K562 (cell line): ENCODE results near the gene DNAJB6. TPM values are rescaled to one million over a fixed set of nuclear protein-coding genes. Genes with fewer than 3 reads are reported as not detected.

Experiments
- ARID2 ChIP-seq: fragments of 450-650 bp; IDR thresholded peaks from 2 replicates; pipeline ENCODE4 v1.6.1; 2017; ENCODE audit warnings: antibody characterized with exemption, mild to moderate bottlenecking
- ARNT ChIP-seq, 2 experiments: fragments of 450-650 bp; IDR thresholded peaks; 2 replicates each; pipeline ENCODE4 v1.6.1; 2016; ENCODE audit warnings: mild to moderate bottlenecking in 1 of 2
- ATF6 ChIP-seq: sonication (generic); formaldehyde crosslinking; IDR thresholded peaks from 2 replicates; pipeline ENCODE4 v1.4.0; 2020; ENCODE audit warnings: mild to moderate bottlenecking, missing genetic modification reagents
- CBX3 ChIP-seq, 2 experiments: IDR thresholded peaks; 1 replicate in 1 of 2; 2 replicates in 1 of 2; pipeline ENCODE4 v1.6.1; 2012; ENCODE audit warnings: inconsistent platforms in 2 of 2, low read length in 2 of 2, borderline replicate concordance in 1 of 2, control low read depth in 1 of 2
- CREB3L1 ChIP-seq: fragments of 450-650 bp; IDR thresholded peaks from 2 replicates; pipeline ENCODE4 v1.6.1; 2014; ENCODE audit warnings: low read depth, mild to moderate bottlenecking, moderate library complexity, borderline replicate concordance
- CTCF ChIP-seq, 3 experiments: IDR thresholded peaks in 2 of 3; conservative IDR thresholded peaks in 1 of 3; 2 replicates each; pipeline ENCODE4 v1.5.1; 2011 to 2012; ENCODE audit warnings: low read length in 3 of 3, mild to moderate bottlenecking in 3 of 3, control low read depth in 2 of 3, improper control_type of control experiment in 1 of 3, inconsistent platforms in 1 of 3, low read depth in 1 of 3, mixed read lengths in 1 of 3, moderate library complexity in 1 of 3; ENCODE audit not compliant: insufficient read depth in 2 of 3
- E2F6 ChIP-seq, 2 experiments: IDR thresholded peaks; 2 replicates each; pipeline ENCODE4 v1.6.1; 2011; ENCODE audit warnings: borderline replicate concordance in 1 of 2, control low read depth in 1 of 2, low read depth in 1 of 2, low read length in 1 of 2, mild to moderate bottlenecking in 1 of 2, mixed read lengths in 1 of 2, moderate library complexity in 1 of 2; ENCODE audit not compliant: insufficient read depth in 1 of 2, insufficient read length in 1 of 2, poor library complexity in 1 of 2, severe bottlenecking in 1 of 2; ENCODE audit errors: extremely low read depth in 1 of 2
- FOXP4 ChIP-seq: sonication (generic); formaldehyde crosslinking; IDR thresholded peaks from 2 replicates; pipeline ENCODE4 v1.8.0; 2022; ENCODE audit warnings: mild to moderate bottlenecking, missing genetic modification reagents, borderline replicate concordance
- MEF2D ChIP-seq: conservative IDR thresholded peaks from 2 replicates; pipeline ENCODE4 v1.6.1; 2016; ENCODE audit warnings: low read depth, missing genetic modification characterization, missing compliant biosample characterization
- MYC ChIP-seq, 2 experiments: fragments of 250-450 bp in 1 of 2; sonication (Bioruptor Pico) in 1 of 2; IDR thresholded peaks; 2 replicates each; pipeline versions ENCODE4 v1.5.1 to v1.6.1; 2012 to 2021; ENCODE audit warnings: low read depth in 2 of 2, borderline replicate concordance in 1 of 2, improper control_type of control experiment in 1 of 2, low read length in 1 of 2, mild to moderate bottlenecking in 1 of 2, moderate library complexity in 1 of 2
- MYNN ChIP-seq, 2 experiments: sonication (generic); formaldehyde crosslinking in 1 of 2; IDR thresholded peaks; 2 replicates each; pipeline versions ENCODE4 v1.5.0 to v1.6.1; 2016 to 2020; ENCODE audit warnings: antibody characterized with exemption in 1 of 2, missing genetic modification reagents in 1 of 2
- NFIC ChIP-seq: fragments of 450-650 bp; IDR thresholded peaks from 2 replicates; pipeline ENCODE4 v1.6.1; 2017; ENCODE audit warnings: mild to moderate bottlenecking, inconsistent platforms
- POLR2B ChIP-seq: fragments of 450-650 bp; IDR thresholded peaks from 2 replicates; pipeline ENCODE4 v1.6.1; 2018; ENCODE audit warnings: low read depth; ENCODE audit not compliant: partially characterized antibody
- PTRF ChIP-seq: fragments of 450-650 bp; IDR thresholded peaks from 2 replicates; pipeline ENCODE4 v1.6.1; 2016; ENCODE audit warnings: mild to moderate bottlenecking, missing genetic modification characterization, missing compliant biosample characterization
- TEAD4 ChIP-seq, 2 experiments: sonication (generic) in 1 of 2; formaldehyde crosslinking in 1 of 2; IDR thresholded peaks; 2 replicates each; pipeline versions ENCODE4 v1.6.1 to v1.8.0; 2012 to 2022; ENCODE audit warnings: borderline replicate concordance in 1 of 2, inconsistent platforms in 1 of 2, low read length in 1 of 2, mild to moderate bottlenecking in 1 of 2, missing genetic modification reagents in 1 of 2
- WHSC1 ChIP-seq: IDR thresholded peaks from one replicate; pipeline ENCODE4 v1.6.1; 2012; ENCODE audit warnings: low read length, control low read depth, inconsistent platforms
- polyA plus RNA-seq, 8 experiments: library from polyadenylated mRNA; depleted of rRNA in 4 of 8; stranded (reverse) in 5 of 8; unstranded in 3 of 8; fragments of >200 nt; fragmentation: Nextera tagmentation in 2 of 8; fragmentation: Illumina TruSeq in 1 of 8; extraction: Ambion mirVana in 2 of 8; extraction: Trizol in 1 of 8; gene quantifications; 2 replicates each; pipeline versions ENCODE4 v1.2.1 to v1.2.3, GENCODE V29; 2011 to 2014; ENCODE audit warnings: inconsistent platforms in 1 of 8, missing spikeins in 1 of 8
- total RNA-seq, 7 experiments: library from RNA; depleted of rRNA in 6 of 7; stranded (reverse); fragments of >200 nt in 6 of 7; fragmentation: Illumina TruSeq in 2 of 7; extraction: Trizol in 2 of 7; gene quantifications; 2 replicates each; pipeline versions ENCODE4 v1.2.1 to v1.2.3, GENCODE V29; 2011 to 2021; ENCODE audit warnings: low replicate concordance in 1 of 7

DNAJB6 gene
- total and polyA plus RNA-seq, 9 of the 15 experiments (the other 6 are each of a cell fraction or from before 2014, with no cell fraction given), result 84.5 to 158 (median 135) TPM

GRCh38 chr7:157404845-157405481 is 68.2 kb downstream of the DNAJB6 start (continued):
- TF ChIP-seq CTCF (IDR thresholded peaks at IDR 0.05 in 2 of 3, conservative IDR thresholded peaks at IDR 0.05 in 1 of 3; ENCODE audit: insufficient read depth in 2 of 3, low read depth in 1 of 3, low read length in 3 of 3) (no peak), MEF2D (tag) (no peak; the same call in 1 of the 2 replicates), ARNT (IDR thresholded peaks at IDR 0.05) (peak; percentile 43 to 81; a peak in 3 of 4 replicates), NFIC (peak; percentile 53), POLR2B (no peak), PTRF (no peak), CBX3 (IDR thresholded peaks at IDR 0.05; ENCODE audit: borderline replicate concordance in 1 of 2, low read length in 2 of 2) (peak in 1 of 2 experiments; percentile 88; a peak in 2 of 3 replicates), WHSC1 (no peak), FOXP4 (no peak), TEAD4 (IDR thresholded peaks at IDR 0.05; ENCODE audit: low read length) (peak; percentile 85), TEAD4 (CRISPR knock-in tag; IDR thresholded peaks at IDR 0.05; ENCODE audit: borderline replicate concordance) (no peak), E2F6 (IDR thresholded peaks at IDR 0.05; ENCODE audit: borderline replicate concordance in 1 of 2, extremely low read depth in 1 of 2, insufficient read depth in 1 of 2, insufficient read length in 1 of 2, low read depth in 1 of 2, low read length in 1 of 2, poor library complexity in 1 of 2, severe bottlenecking in 1 of 2) (peak; percentile 92 to 93), CREB3L1 (peak; percentile 99), MYC (IDR thresholded peaks at IDR 0.05; ENCODE audit: low read depth, low read length) (peak; percentile 99), MYC (CRISPR knock-in tag; IDR thresholded peaks at IDR 0.05; ENCODE audit: borderline replicate concordance, low read depth) (peak; percentile 88; the same call in 1 of the 2 replicates), MYNN (IDR thresholded peaks at IDR 0.05) (peak; percentile 92), MYNN (CRISPR knock-in tag; IDR thresholded peaks at IDR 0.05) (no peak), ATF6 (0 out of 2 replicates have a peak, but pooled peaks have one; percentile 62), ARID2 (no peak)
